Upper lobe of left lung (tissue), 6 donors: ENCODE data around the gene DDAH1. TPM values are rescaled to one million over a fixed set of nuclear protein-coding genes. Genes with fewer than 3 reads are reported as not detected.

Experiments used
- ATAC-seq, 2 donors: fragments of 200-7000 bp; cut with Tn5 transposase; one replicate each; pipeline ENCODE4 v1.9.1; 2022; ENCODE audit warnings: mild to moderate bottlenecking in 2 of 2, moderate library complexity in 2 of 2; ENCODE audit not compliant: low FRiP score in 2 of 2
- DNase-seq, 2 donors: peaks; one replicate each; pipeline ENCODE4 v3.0.0-alpha.2; 2019 to 2020
- H3K27ac ChIP-seq, 4 donors: fragments of 200-600 bp; sonication (generic); one replicate each; pipeline ENCODE4 v1.5.1; 2016 to 2019
- H3K27me3 ChIP-seq, 4 donors: fragments of 200-600 bp; sonication (generic); one replicate each; pipeline ENCODE4 v1.5.1; 2017 to 2019
- H3K36me3 ChIP-seq, 4 donors: fragments of 200-600 bp; sonication (generic); one replicate each; pipeline ENCODE4 v1.5.1; 2016 to 2019
- H3K4me1 ChIP-seq, 4 donors: fragments of 200-600 bp; sonication (generic); one replicate each; pipeline ENCODE4 v1.5.1; 2018 to 2019
- H3K4me3 ChIP-seq, 4 donors: fragments of 200-600 bp; sonication (generic); one replicate each; pipeline ENCODE4 v1.5.1; 2017 to 2019; ENCODE audit warnings: mild to moderate bottlenecking in 2 of 4, moderate library complexity in 1 of 4
- H3K9me3 ChIP-seq, 4 donors: fragments of 200-600 bp; sonication (generic); one replicate each; pipeline ENCODE4 v1.5.1; 2018 to 2019
- EP300 ChIP-seq, 4 donors: sonication (generic); formaldehyde crosslinking; IDR thresholded peaks; one replicate each; pipeline ENCODE4 v1.5.1; 2017; ENCODE audit warnings: antibody characterized with exemption in 4 of 4, control low read depth in 2 of 4
- POLR2A ChIP-seq, 4 donors: fragments of 450-650 bp; IDR thresholded peaks; one replicate each; pipeline ENCODE4 v1.5.1; 2016 to 2017; ENCODE audit warnings: antibody characterized with exemption in 4 of 4, mild to moderate bottlenecking in 2 of 4
- POLR2AphosphoS5 ChIP-seq, 2 donors: sonication (generic); formaldehyde crosslinking; IDR thresholded peaks; one replicate each; pipeline ENCODE4 v1.5.1; 2017; ENCODE audit warnings: antibody characterized with exemption in 2 of 2
- WGBS, 2 donors: methylation state at CpG; one replicate each; pipeline ENCODE4 v1.1.5; 2017 to 2018; 5-methylcytosine and 5-hydroxymethylcytosine counted together
- total RNA-seq, 6 donors: library from RNA; depleted of rRNA in 4 of 6; stranded (reverse); fragments of >200 nt in 4 of 6; gene quantifications; one replicate each; pipeline versions ENCODE4 v1.1.0 to v1.2.1, GENCODE V29; 2016 to 2021
- TF ChIP-seq, protein P1 (sequence below), 6 experiments: fragments of 450-650 bp in 4 of 6; fragments of 200-600 bp in 2 of 6; sonication (generic) in 2 of 6; IDR thresholded peaks; one replicate each; pipeline ENCODE4 v1.5.1; 2016 to 2019; ENCODE audit warnings: antibody characterized with exemption in 6 of 6
- donor health status: DM: no; HTN: no; CAD: no; lungs with moderate emphysema.
- donor health status: DM: no; HTN: yes; CAD: no; lungs with severe emphysema.

The DDAH1 gene
- total RNA-seq, 6 donors from 2014 or later, result 24.1 to 78.8 (median 52.6) TPM

- ATAC-seq (no peak), DNase-seq (no peak)
- no peaks in the 10 kb centered on the region for H3K27me3 ChIP-seq
- peaks cover 7 to 8% (median 8%) of the 10 kb centered on the region in 4 donors for H3K4me1 ChIP-seq
- no peaks in the 10 kb centered on the region for H3K9me3 ChIP-seq
- 85 to 87% methylated on average over 2 of the region's 2 CpGs for WGBS, 2 donors
- no peak for TF ChIP-seq EP300 (IDR thresholded peaks at IDR 0.05)
- H3K4me3 ChIP-seq, result no peak overlapping the region
- no peak overlapping the region for H3K27ac ChIP-seq
- H3K36me3 ChIP-seq, result no peaks in the 10 kb centered on the region
Observed at GRCh38 chr1:85501355-85501898, 36.5 kb upstream of the DDAH1 start.

- H3K4me1 ChIP-seq, result peaks cover under 1 to 3% (median 1%) of the 10 kb centered on the region in 4 donors
- H3K27me3 ChIP-seq, result no peaks in the 10 kb centered on the region
- DNase-seq (no peak), ATAC-seq (no peak)
- no peaks in the 10 kb centered on the region for H3K36me3 ChIP-seq
- no peak overlapping the region for H3K4me3 ChIP-seq
- H3K9me3 ChIP-seq, result no peaks in the 10 kb centered on the region
- 68 to 81% methylated on average over 2 of the region's 2 CpGs for WGBS, 2 donors
- H3K27ac ChIP-seq, result no peak overlapping the region
- no peak for TF ChIP-seq POLR2A (IDR thresholded peaks at IDR 0.05)
- TF ChIP-seq EP300 (IDR thresholded peaks at IDR 0.05), result no peak
Observed at GRCh38 chr1:85496941-85497582, 32.1 kb upstream of the DDAH1 start.

- TF ChIP-seq POLR2A (IDR thresholded peaks at IDR 0.05) (no peak), EP300 (IDR thresholded peaks at IDR 0.05) (no peak), POLR2AphosphoS5 (IDR thresholded peaks at IDR 0.05) (peak in 1 of 2 donors; percentile 11)
- TF ChIP-seq, protein P1, sequence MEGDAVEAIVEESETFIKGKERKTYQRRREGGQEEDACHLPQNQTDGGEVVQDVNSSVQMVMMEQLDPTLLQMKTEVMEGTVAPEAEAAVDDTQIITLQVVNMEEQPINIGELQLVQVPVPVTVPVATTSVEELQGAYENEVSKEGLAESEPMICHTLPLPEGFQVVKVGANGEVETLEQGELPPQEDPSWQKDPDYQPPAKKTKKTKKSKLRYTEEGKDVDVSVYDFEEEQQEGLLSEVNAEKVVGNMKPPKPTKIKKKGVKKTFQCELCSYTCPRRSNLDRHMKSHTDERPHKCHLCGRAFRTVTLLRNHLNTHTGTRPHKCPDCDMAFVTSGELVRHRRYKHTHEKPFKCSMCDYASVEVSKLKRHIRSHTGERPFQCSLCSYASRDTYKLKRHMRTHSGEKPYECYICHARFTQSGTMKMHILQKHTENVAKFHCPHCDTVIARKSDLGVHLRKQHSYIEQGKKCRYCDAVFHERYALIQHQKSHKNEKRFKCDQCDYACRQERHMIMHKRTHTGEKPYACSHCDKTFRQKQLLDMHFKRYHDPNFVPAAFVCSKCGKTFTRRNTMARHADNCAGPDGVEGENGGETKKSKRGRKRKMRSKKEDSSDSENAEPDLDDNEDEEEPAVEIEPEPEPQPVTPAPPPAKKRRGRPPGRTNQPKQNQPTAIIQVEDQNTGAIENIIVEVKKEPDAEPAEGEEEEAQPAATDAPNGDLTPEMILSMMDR (IDR thresholded peaks at IDR 0.05), result no peak
- whole genome bisulfite sequencing, 2 donors, result 79 to 84% methylated on average over 6 of the region's 6 CpGs
Observed at GRCh38 chr1:85495556-85495955, 30.6 kb upstream of the DDAH1 start.

DNA sequence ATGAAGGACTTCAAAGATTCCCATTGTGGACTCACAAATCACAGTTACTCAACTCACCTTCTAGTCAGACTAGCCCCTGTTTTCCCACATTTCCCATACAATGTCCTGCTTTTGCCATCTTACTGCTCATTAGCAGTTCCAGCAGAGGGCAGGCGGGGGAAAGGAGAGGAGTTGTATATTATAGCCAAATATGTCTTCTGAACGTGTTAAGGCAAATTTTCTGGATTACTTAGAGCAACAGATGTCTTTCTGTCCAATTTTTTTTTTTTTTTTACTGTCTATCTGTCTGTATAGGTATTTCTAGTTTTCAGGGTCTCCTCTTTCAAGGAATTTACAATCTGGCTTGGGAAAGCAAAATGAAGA is 29.9 kb upstream of the DDAH1 start:
- no peaks in the 10 kb centered on the region for H3K36me3 ChIP-seq
- ATAC-seq, result peak in 1 of 2 donors; percentile 29
- no peak overlapping the region for H3K4me3 ChIP-seq
- no peaks in the 10 kb centered on the region for H3K27me3 ChIP-seq
- no peaks in the 10 kb centered on the region for H3K4me1 ChIP-seq
- no peak overlapping the region for H3K27ac ChIP-seq
- TF ChIP-seq EP300 (IDR thresholded peaks at IDR 0.05) (no peak), POLR2AphosphoS5 (IDR thresholded peaks at IDR 0.05) (no peak)
- TF ChIP-seq, protein P1 (IDR thresholded peaks at IDR 0.05), result peak in 2 of 6 experiments; percentile 15 to 28
- 56 to 66% methylated on average over 2 of the region's 2 CpGs for WGBS, 2 donors
- H3K9me3 ChIP-seq, result no peaks in the 10 kb centered on the region
- peak in 1 of 2 donors; percentile 39 for DNase-seq

More at GRCh38 chr1:85495556-85495955, 30.6 kb upstream of the DDAH1 start:
- Histone ChIP-seq H3K9me3 (no peaks in the 10 kb centered on the region), H3K4me3 (no peak overlapping the region), H3K27ac (no peak overlapping the region), H3K36me3 (no peaks in the 10 kb centered on the region), H3K4me1 (no peaks in the 10 kb centered on the region), H3K27me3 (no peaks in the 10 kb centered on the region)
- DNase-seq (peak in 1 of 2 donors; percentile 75), ATAC-seq (peak; percentile 32 to 63)

GRCh38 chr1:85494074-85494903 is 29.3 kb upstream of the DDAH1 start:
- TF ChIP-seq EP300 (IDR thresholded peaks at IDR 0.05) (no peak), POLR2A (IDR thresholded peaks at IDR 0.05) (no peak), POLR2AphosphoS5 (IDR thresholded peaks at IDR 0.05) (no peak)
- TF ChIP-seq, protein P1 (IDR thresholded peaks at IDR 0.05), result no peak

More at GRCh38 chr1:85494074-85494903, 29.3 kb upstream of the DDAH1 start:
- DNase-seq (no peak), ATAC-seq (no peak)
- 96 to 100% methylated on average over 1 of the region's 1 CpG for WGBS, 2 donors
- no peak overlapping the region for H3K4me3 ChIP-seq
- H3K36me3 ChIP-seq, result no peaks in the 10 kb centered on the region
- H3K27me3 ChIP-seq, result no peaks in the 10 kb centered on the region
- H3K27ac ChIP-seq, result no peak overlapping the region
- H3K9me3 ChIP-seq, result no peaks in the 10 kb centered on the region
- no peaks in the 10 kb centered on the region for H3K4me1 ChIP-seq
